B cell (primary cell): ENCODE results near the gene STIM1. TPM values are rescaled to one million over a fixed set of nuclear protein-coding genes. Genes with fewer than 3 reads are reported as not detected.

Experiments used
- ATAC-seq: fragments of 200-7000 bp; cut with Tn5 transposase; one replicate; pipeline ENCODE4 v1.10.0; 2021; ENCODE audit warnings: low read depth, mild to moderate bottlenecking, moderate number of reproducible peaks, moderate library complexity
- CTCF ChIA-PET: fragments of 350-600 bp; sonication (Branson Sonifier 250); formaldehyde crosslinking; loops from one replicate; lab custom pipeline; 2021; ENCODE audit warnings: antibody characterized with exemption, inconsistent platforms; lab: Charles Lee
- POLR2A ChIA-PET: fragments of 350-600 bp; sonication (Branson Sonifier 250); formaldehyde crosslinking; loops from one replicate; lab custom pipeline; 2021; ENCODE audit warnings: antibody characterized with exemption; lab: Charles Lee
- DNase-seq: peaks from one replicate; pipeline ENCODE4 v3.0.0; 2013
- H2AFZ ChIP-seq: 2 replicates; pipeline ENCODE4 v1.6.1; 2012; ENCODE audit warnings: mild to moderate bottlenecking, low read depth, low read length; ENCODE audit not compliant: insufficient read depth, poor library complexity, severe bottlenecking
- H3K27ac ChIP-seq, 2 donors: 1 replicate in 1 of 2; 2 replicates in 1 of 2; pipeline ENCODE4 v1.5.1; 2012 to 2013; ENCODE audit warnings: low read length in 2 of 2, mild to moderate bottlenecking in 2 of 2, moderate library complexity in 1 of 2
- H3K27me3 ChIP-seq, 4 experiments: fragments of 200-600 bp in 1 of 4; sonication (generic) in 1 of 4; replicated peaks in 1 of 4; 1 replicate in 2 of 4; 2 replicates in 2 of 4; pipeline versions ENCODE4 v1.6.1 to v1.7.0; 2013 to 2016; ENCODE audit warnings: low read length in 3 of 4, mild to moderate bottlenecking in 2 of 4, mixed read lengths in 1 of 4, moderate library complexity in 1 of 4; ENCODE audit not compliant: insufficient read depth in 4 of 4, control insufficient read depth in 3 of 4; ENCODE audit errors: control extremely low read depth in 1 of 4
- H3K36me3 ChIP-seq, 2 experiments: replicated peaks in 1 of 2; 1 replicate in 1 of 2; 2 replicates in 1 of 2; pipeline versions ENCODE4 v1.6.1 to v1.7.1; 2013; ENCODE audit warnings: low read length in 1 of 2; ENCODE audit not compliant: insufficient read depth in 2 of 2, control insufficient read depth in 1 of 2; ENCODE audit errors: control extremely low read depth in 1 of 2, extremely low read depth in 1 of 2
- H3K4me1 ChIP-seq, 2 donors: fragments of 200-600 bp in 1 of 2; sonication (generic) in 1 of 2; 1 replicate in 1 of 2; 2 replicates in 1 of 2; pipeline versions ENCODE4 v1.5.1 to v1.6.1; 2013 to 2017; ENCODE audit warnings: low read length in 2 of 2; ENCODE audit not compliant: control insufficient read depth in 2 of 2, insufficient read depth in 2 of 2
- H3K4me2 ChIP-seq: replicated peaks from 2 replicates; pipeline ENCODE3; 2012; ENCODE audit warnings: mild to moderate bottlenecking, low read depth, low read length; ENCODE audit not compliant: poor library complexity, severe bottlenecking
- H3K4me3 ChIP-seq, 5 experiments: fragments of 200-600 bp in 1 of 5; sonication (generic) in 1 of 5; 1 replicate in 3 of 5; 2 replicates in 2 of 5; pipeline versions ENCODE4 v1.5.1 to v1.7.0; 2011 to 2016; ENCODE audit warnings: low read length in 4 of 5, mild to moderate bottlenecking in 4 of 5, low read depth in 2 of 5, control low read depth in 1 of 5, moderate library complexity in 1 of 5; ENCODE audit not compliant: insufficient read depth in 1 of 5; ENCODE audit errors: control extremely low read depth in 1 of 5, extremely low read depth in 1 of 5
- H3K79me2 ChIP-seq: fragments of 200-600 bp; sonication (generic); one replicate; pipeline ENCODE4 v1.6.0; 2016; ENCODE audit warnings: low read length; ENCODE audit not compliant: control insufficient read depth, insufficient read depth
- H3K9ac ChIP-seq: fragments of 200-600 bp; sonication (generic); 2 replicates; pipeline ENCODE4 v1.6.1; 2017; ENCODE audit warnings: mild to moderate bottlenecking, low read length, moderate library complexity
- H3K9me3 ChIP-seq, 3 donors: one replicate each; pipeline versions ENCODE4 v1.6.1 to v1.7.1; 2013; ENCODE audit warnings: low read length in 2 of 3; ENCODE audit not compliant: control insufficient read depth in 2 of 3, insufficient read depth in 1 of 3; ENCODE audit errors: control extremely low read depth in 1 of 3
- H4K20me1 ChIP-seq: 2 replicates; pipeline ENCODE4 v1.6.0; 2012; ENCODE audit warnings: mild to moderate bottlenecking, low read length; ENCODE audit not compliant: insufficient read depth, control insufficient read depth, poor library complexity, severe bottlenecking
- H3K27ac Mint-ChIP-seq: one replicate; pipeline ENCODE4 v1.8.0; 2021; ENCODE audit warnings: mixed read lengths
- H3K27me3 Mint-ChIP-seq: one replicate; pipeline ENCODE4 v1.8.0; 2021; ENCODE audit warnings: mixed read lengths
- H3K4me1 Mint-ChIP-seq: one replicate; pipeline ENCODE4 v1.8.0; 2021; ENCODE audit warnings: mixed read lengths
- H3K4me3 Mint-ChIP-seq: one replicate; pipeline ENCODE4 v1.8.0; 2021; ENCODE audit warnings: mixed read lengths
- H3K9me3 Mint-ChIP-seq: one replicate; pipeline ENCODE4 v1.8.0; 2022; ENCODE audit warnings: mixed read lengths; ENCODE audit not compliant: insufficient read depth
- CTCF ChIP-seq: fragments of 200-600 bp; IDR thresholded peaks from one replicate; pipeline ENCODE4 v1.8.0; 2022; ENCODE audit warnings: antibody characterized with exemption, mild to moderate bottlenecking
- EZH2 ChIP-seq: IDR thresholded peaks from 2 replicates; pipeline ENCODE4 v1.6.1; 2012; ENCODE audit warnings: borderline replicate concordance, low read depth, mild to moderate bottlenecking, moderate library complexity, low read length; ENCODE audit not compliant: insufficient read depth, poor library complexity, severe bottlenecking
- WGBS: methylation state at CpG from one replicate; pipeline ENCODE4 v1.1.5; 2013; ENCODE audit warnings: missing lambda C conversion rate; ENCODE audit not compliant: insufficient coverage; 5-methylcytosine and 5-hydroxymethylcytosine counted together
- intact Hi-C: fragments of 100-400 bp; cut with micrococcal nuclease; formaldehyde crosslinking; loops from one replicate; pipeline ENCODE4 v1.10.0; 2022
- polyA plus RNA-seq: library from polyadenylated mRNA; depleted of rRNA; stranded (reverse); fragments of >200 nt; gene quantifications from 2 replicates; pipeline ENCODE4 v1.2.3, GENCODE V29; 2012
- total RNA-seq, 2 donors: library from RNA; stranded (reverse); fragments of 120-200 nt in 1 of 2; gene quantifications; 1 replicate in 1 of 2; 2 replicates in 1 of 2; pipeline versions ENCODE4 v1.2.3 to v1.2.4, GENCODE V29; 2013 to 2022

Gene STIM1
- total and polyA plus RNA-seq, 2 donors (not counting 1 experiment from before 2014, with no cell fraction given) = 59.4 to 76.7 TPM

GRCh38 chr11:3929649-3930048, 74.2 kb downstream of the STIM1 start:
- Histone ChIP-seq H3K9ac (no peak overlapping the region), H4K20me1 (peaks cover 48% of the 10 kb centered on the region), H3K9me3 (peaks cover 0 to 4% (median 2%) of the 10 kb centered on the region in 3 donors), H3K4me2 (peak overlapping the region; percentile 16), H3K36me3 (peaks cover 0 to 15% of the 10 kb centered on the region in 2 experiments), H3K4me1 (peaks cover 31 to 33% of the 10 kb centered on the region in 2 donors), H3K27me3 (no peaks in the 10 kb centered on the region), H3K4me3 (no peak overlapping the region), H2AFZ (no peak overlapping the region), H3K27ac (peak overlapping the region in 1 of 2 donors; percentile 5), H3K79me2 (peaks cover 81% of the 10 kb centered on the region)
- ChIA-PET POLR2A (no interaction called here), CTCF (interaction anchor here (1.0 to 2.4 kb wide), 3 partner anchors 13 to 75 kb away, joined by 3 to 12 read pairs (median 5); no protein-coding TSS in a partner anchor)
- no peak overlapping the region for H3K4me3 Mint-ChIP-seq
- H3K9me3 Mint-ChIP-seq = no peaks in the 10 kb centered on the region
- WGBS = 100% methylated on average over 6 of the region's 8 CpGs
- no peaks in the 10 kb centered on the region for H3K27me3 Mint-ChIP-seq
- peaks cover 62% of the 10 kb centered on the region for H3K4me1 Mint-ChIP-seq
- no peak overlapping the region for H3K27ac Mint-ChIP-seq
- no peak for TF ChIP-seq CTCF
- TF ChIP-seq EZH2 = no peak
- DNase-seq (no peak), ATAC-seq (no peak)
- intact Hi-C loops = loop anchor here (2.0 to 5.0 kb wide), 2 partner anchors 17 to 72 kb away; partner anchors contain the start of gene STIM1

GRCh38 chr11:3932698-3933097, 77.2 kb downstream of the STIM1 start:
- peaks cover 0 to 15% of the 10 kb centered on the region in 2 experiments for H3K36me3 ChIP-seq
- intact Hi-C loops = no loop called here
- no peak overlapping the region for H2AFZ ChIP-seq
- ATAC-seq (no peak), DNase-seq (no peak)
- no peak overlapping the region for H3K27ac ChIP-seq
- H4K20me1 ChIP-seq = peaks cover 56% of the 10 kb centered on the region
- POLR2A ChIA-PET = interaction anchor here (1.1 kb wide), 1 partner anchor 60 kb away, joined by 4 read pairs; no protein-coding TSS in a partner anchor
- Mint-ChIP-seq H3K4me3 (no peak overlapping the region), H3K27ac (no peak overlapping the region), H3K27me3 (no peaks in the 10 kb centered on the region), H3K9me3 (no peaks in the 10 kb centered on the region), H3K4me1 (peaks cover 69% of the 10 kb centered on the region)
- H3K9ac ChIP-seq = no peak overlapping the region
- peaks cover 0 to 4% (median 2%) of the 10 kb centered on the region in 3 donors for H3K9me3 ChIP-seq
- peaks cover 29 to 33% of the 10 kb centered on the region in 2 donors for H3K4me1 ChIP-seq
- no peak for TF ChIP-seq EZH2
- no peak for TF ChIP-seq CTCF
- peaks cover 97% of the 10 kb centered on the region for H3K79me2 ChIP-seq
- no peak overlapping the region for H3K4me2 ChIP-seq
- no peaks in the 10 kb centered on the region for H3K27me3 ChIP-seq
- WGBS = 100% methylated on average over 2 of the region's 2 CpGs
- no peak overlapping the region for H3K4me3 ChIP-seq
- CTCF ChIA-PET = interaction anchor here (1.4 kb wide), 1 partner anchor 78 kb away, joined by 5 read pairs; the partner anchor contains the start of gene STIM1
